ENCODE results near the gene ZNF414. TPM values are rescaled to one million over a fixed set of nuclear protein-coding genes. Genes with fewer than 3 reads are reported as not detected.
"Not testable (repeated sequence)": the region's sequence is repeated elsewhere in the genome, so short reads cannot be mapped to it uniquely, and the experiment has no call there.

Gene ZNF414
- polyA plus RNA-seq, 1 donor from 2014 or later = 3.4 TPM

DNA sequence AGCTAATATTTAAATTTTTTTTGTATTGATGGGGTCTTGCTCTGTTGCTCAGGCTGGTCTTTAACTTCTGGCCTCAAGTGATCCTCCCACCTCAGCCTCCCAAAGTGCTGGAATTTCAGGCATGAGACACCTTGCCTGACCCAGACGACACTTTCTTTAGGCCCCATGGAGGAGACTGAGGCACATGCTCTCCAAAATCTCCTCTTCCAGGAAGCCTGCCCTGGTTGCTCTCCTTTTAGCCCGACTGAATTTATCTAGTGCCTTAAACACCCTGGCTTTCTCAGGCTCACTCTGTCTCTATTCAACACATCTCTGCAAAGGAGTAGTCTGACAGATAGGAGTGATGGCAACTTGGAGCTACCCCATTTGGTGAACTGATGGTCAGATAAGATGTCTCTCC, 44.4 kb upstream of the ZNF414 start:
- no peak overlapping the region for H3K4me3 ChIP-seq (ENCODE audit: low read length)
- no peaks in the 10 kb centered on the region for H3K9me3 ChIP-seq (ENCODE audit: low read length)
- H3K9ac ChIP-seq (ENCODE audit: low read length) = no peak overlapping the region
- no peaks in the 10 kb centered on the region for H3F3A ChIP-seq (ENCODE audit: insufficient read depth, low read length, poor library complexity, severe bottlenecking)
- H3K36me3 ChIP-seq (ENCODE audit: insufficient read depth, low read length) = no peaks in the 10 kb centered on the region
- no peak overlapping the region for H3K4me2 ChIP-seq (ENCODE audit: low read length)
- H4K20me1 ChIP-seq (ENCODE audit: insufficient read depth) = no peaks in the 10 kb centered on the region
- H3K27ac ChIP-seq (ENCODE audit: low read length) = no peak overlapping the region
- H3K27me3 ChIP-seq (ENCODE audit: insufficient read depth, low read depth, low read length) = no peaks in the 10 kb centered on the region
- H2AFZ ChIP-seq (ENCODE audit: low read depth, low read length) = no peak overlapping the region
- TF ChIP-seq MXI1 (conservative IDR thresholded peaks at IDR 0.05; ENCODE audit: poor library complexity, severe bottlenecking) (no peak), EP300 (conservative IDR thresholded peaks at IDR 0.05; ENCODE audit: poor library complexity, severe bottlenecking) (no peak), POLR2AphosphoS5 (IDR thresholded peaks at IDR 0.05) (no peak), SMC3 (conservative IDR thresholded peaks at IDR 0.05; ENCODE audit: poor library complexity) (no peak), TAF1 (IDR thresholded peaks at IDR 0.05; ENCODE audit: low read depth) (no peak), RAD21 (conservative IDR thresholded peaks at IDR 0.05) (no peak), EZH2 (IDR thresholded peaks at IDR 0.05; ENCODE audit: borderline replicate concordance, insufficient read depth, low read length, poor library complexity, severe bottlenecking) (no peak)
- TF ChIP-seq, protein P1, sequence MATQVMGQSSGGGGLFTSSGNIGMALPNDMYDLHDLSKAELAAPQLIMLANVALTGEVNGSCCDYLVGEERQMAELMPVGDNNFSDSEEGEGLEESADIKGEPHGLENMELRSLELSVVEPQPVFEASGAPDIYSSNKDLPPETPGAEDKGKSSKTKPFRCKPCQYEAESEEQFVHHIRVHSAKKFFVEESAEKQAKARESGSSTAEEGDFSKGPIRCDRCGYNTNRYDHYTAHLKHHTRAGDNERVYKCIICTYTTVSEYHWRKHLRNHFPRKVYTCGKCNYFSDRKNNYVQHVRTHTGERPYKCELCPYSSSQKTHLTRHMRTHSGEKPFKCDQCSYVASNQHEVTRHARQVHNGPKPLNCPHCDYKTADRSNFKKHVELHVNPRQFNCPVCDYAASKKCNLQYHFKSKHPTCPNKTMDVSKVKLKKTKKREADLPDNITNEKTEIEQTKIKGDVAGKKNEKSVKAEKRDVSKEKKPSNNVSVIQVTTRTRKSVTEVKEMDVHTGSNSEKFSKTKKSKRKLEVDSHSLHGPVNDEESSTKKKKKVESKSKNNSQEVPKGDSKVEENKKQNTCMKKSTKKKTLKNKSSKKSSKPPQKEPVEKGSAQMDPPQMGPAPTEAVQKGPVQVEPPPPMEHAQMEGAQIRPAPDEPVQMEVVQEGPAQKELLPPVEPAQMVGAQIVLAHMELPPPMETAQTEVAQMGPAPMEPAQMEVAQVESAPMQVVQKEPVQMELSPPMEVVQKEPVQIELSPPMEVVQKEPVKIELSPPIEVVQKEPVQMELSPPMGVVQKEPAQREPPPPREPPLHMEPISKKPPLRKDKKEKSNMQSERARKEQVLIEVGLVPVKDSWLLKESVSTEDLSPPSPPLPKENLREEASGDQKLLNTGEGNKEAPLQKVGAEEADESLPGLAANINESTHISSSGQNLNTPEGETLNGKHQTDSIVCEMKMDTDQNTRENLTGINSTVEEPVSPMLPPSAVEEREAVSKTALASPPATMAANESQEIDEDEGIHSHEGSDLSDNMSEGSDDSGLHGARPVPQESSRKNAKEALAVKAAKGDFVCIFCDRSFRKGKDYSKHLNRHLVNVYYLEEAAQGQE (IDR thresholded peaks at IDR 0.05; ENCODE audit: borderline replicate concordance) = no peak
- TF ChIP-seq, protein P2, sequence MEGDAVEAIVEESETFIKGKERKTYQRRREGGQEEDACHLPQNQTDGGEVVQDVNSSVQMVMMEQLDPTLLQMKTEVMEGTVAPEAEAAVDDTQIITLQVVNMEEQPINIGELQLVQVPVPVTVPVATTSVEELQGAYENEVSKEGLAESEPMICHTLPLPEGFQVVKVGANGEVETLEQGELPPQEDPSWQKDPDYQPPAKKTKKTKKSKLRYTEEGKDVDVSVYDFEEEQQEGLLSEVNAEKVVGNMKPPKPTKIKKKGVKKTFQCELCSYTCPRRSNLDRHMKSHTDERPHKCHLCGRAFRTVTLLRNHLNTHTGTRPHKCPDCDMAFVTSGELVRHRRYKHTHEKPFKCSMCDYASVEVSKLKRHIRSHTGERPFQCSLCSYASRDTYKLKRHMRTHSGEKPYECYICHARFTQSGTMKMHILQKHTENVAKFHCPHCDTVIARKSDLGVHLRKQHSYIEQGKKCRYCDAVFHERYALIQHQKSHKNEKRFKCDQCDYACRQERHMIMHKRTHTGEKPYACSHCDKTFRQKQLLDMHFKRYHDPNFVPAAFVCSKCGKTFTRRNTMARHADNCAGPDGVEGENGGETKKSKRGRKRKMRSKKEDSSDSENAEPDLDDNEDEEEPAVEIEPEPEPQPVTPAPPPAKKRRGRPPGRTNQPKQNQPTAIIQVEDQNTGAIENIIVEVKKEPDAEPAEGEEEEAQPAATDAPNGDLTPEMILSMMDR (IDR thresholded peaks at IDR 0.05; ENCODE audit: poor library complexity, severe bottlenecking) = no peak
- no peaks in the 10 kb centered on the region for H3K9me2 ChIP-seq (ENCODE audit: insufficient read depth, low read length)
- H3K79me2 ChIP-seq (replicated peaks; ENCODE audit: insufficient read depth, low read length) = no peaks in the 10 kb centered on the region

DNA sequence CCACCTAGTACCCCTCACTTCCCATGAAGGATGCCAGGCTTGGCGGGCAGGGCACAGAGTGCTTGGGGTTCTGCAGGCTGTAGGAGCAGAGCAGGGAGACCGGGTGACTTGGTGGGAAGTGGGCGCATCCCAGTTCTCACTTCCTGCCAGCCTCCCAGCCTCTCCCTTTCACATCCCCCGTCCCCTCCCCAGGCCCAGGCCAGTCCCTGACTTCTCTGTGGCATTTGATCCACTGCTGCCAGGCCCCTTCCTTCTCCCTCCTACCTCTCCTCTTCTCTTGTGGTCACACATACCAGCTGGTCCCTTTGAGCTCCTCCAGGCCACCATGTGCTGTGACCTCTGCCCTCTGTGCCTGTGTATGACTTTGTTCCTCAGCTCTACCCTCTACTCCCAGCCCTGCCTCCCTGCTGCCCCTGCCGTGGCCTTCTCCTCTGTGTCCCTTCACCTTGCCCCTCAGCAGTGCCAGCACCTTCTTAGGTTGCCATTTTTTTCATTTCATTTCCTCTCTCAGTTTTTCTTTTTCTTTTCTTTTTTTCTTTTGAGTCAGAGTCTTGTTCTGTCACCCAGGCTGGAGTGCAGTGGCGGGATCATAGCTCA, 43.8 kb upstream of the ZNF414 start:
- no peaks in the 10 kb centered on the region for H3K27me3 ChIP-seq (ENCODE audit: insufficient read depth, low read depth, low read length)
- TF ChIP-seq RAD21 (conservative IDR thresholded peaks at IDR 0.05) = no peak
- TF ChIP-seq MXI1 (conservative IDR thresholded peaks at IDR 0.05; ENCODE audit: poor library complexity, severe bottlenecking) = no peak
- TF ChIP-seq, protein P2 (IDR thresholded peaks at IDR 0.05; ENCODE audit: poor library complexity, severe bottlenecking) = no peak
- no peak for TF ChIP-seq EZH2 (IDR thresholded peaks at IDR 0.05; ENCODE audit: borderline replicate concordance, insufficient read depth, low read length, poor library complexity, severe bottlenecking)
- TF ChIP-seq, protein P1 (IDR thresholded peaks at IDR 0.05; ENCODE audit: borderline replicate concordance) = no peak
- TF ChIP-seq EP300 (conservative IDR thresholded peaks at IDR 0.05; ENCODE audit: poor library complexity, severe bottlenecking) = no peak
- no peak for TF ChIP-seq TAF1 (IDR thresholded peaks at IDR 0.05; ENCODE audit: low read depth)
- no peak for TF ChIP-seq SMC3 (conservative IDR thresholded peaks at IDR 0.05; ENCODE audit: poor library complexity)
- no peak for TF ChIP-seq POLR2AphosphoS5 (IDR thresholded peaks at IDR 0.05)
- H3K9me2 ChIP-seq (ENCODE audit: insufficient read depth, low read length) = no peaks in the 10 kb centered on the region
- no peak overlapping the region for H2AFZ ChIP-seq (ENCODE audit: low read depth, low read length)
- no peaks in the 10 kb centered on the region for H3F3A ChIP-seq (ENCODE audit: insufficient read depth, low read length, poor library complexity, severe bottlenecking)
- no peaks in the 10 kb centered on the region for H3K9me3 ChIP-seq (ENCODE audit: low read length)
- H3K79me2 ChIP-seq (replicated peaks; ENCODE audit: insufficient read depth, low read length) = no peaks in the 10 kb centered on the region
- H3K36me3 ChIP-seq (ENCODE audit: insufficient read depth, low read length) = no peaks in the 10 kb centered on the region
- no peak overlapping the region for H3K4me2 ChIP-seq (ENCODE audit: low read length)
- no peak overlapping the region for H3K27ac ChIP-seq (ENCODE audit: low read length)
- no peak overlapping the region for H3K4me3 ChIP-seq (ENCODE audit: low read length)
- no peaks in the 10 kb centered on the region for H4K20me1 ChIP-seq (ENCODE audit: insufficient read depth)
- H3K9ac ChIP-seq (ENCODE audit: low read length) = no peak overlapping the region

DNA sequence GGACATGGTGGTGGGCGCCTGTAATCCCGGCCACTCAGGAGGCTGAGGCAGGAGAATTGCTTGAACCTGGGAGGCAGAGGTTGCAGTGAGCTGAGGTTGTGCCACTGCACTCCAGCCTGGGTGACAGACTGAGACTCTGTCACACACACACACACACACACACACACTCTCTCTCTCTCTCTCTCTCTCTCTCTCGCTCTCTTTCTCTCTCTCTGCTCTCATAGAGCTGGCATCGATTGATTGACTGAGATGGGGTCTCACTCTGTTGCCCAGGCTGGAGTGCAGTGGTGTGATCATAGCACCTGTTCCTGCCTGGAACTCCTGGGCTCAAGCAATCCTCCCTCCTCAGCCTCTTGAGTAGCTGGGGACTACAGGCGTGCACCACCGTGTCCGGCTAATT, 39.8 kb upstream of the ZNF414 start:
- not testable (repeated sequence) for H3K9me3 ChIP-seq (ENCODE audit: low read length)

More for the DNA sequence above, 39.8 kb upstream of the ZNF414 start:
- not testable (repeated sequence) for H3K27me3 ChIP-seq (ENCODE audit: insufficient read depth, low read depth, low read length); H3K9me2 ChIP-seq (ENCODE audit: insufficient read depth, low read length); H2AFZ ChIP-seq (ENCODE audit: low read depth, low read length); H3K79me2 ChIP-seq (replicated peaks; ENCODE audit: insufficient read depth, low read length); H3K9ac ChIP-seq (ENCODE audit: low read length); H3F3A ChIP-seq (ENCODE audit: insufficient read depth, low read length, poor library complexity, severe bottlenecking); H3K4me3 ChIP-seq (ENCODE audit: low read length); H3K36me3 ChIP-seq (ENCODE audit: insufficient read depth, low read length); H3K4me2 ChIP-seq (ENCODE audit: low read length); H4K20me1 ChIP-seq (ENCODE audit: insufficient read depth); H3K27ac ChIP-seq (ENCODE audit: low read length)
